ENCODE measurements around the gene CHN2.

GRCh38 chr7:29190349-29191045, 4.1 kb upstream of the CHN2 start:
- TF ChIP-seq CTCF (IDR thresholded peaks at IDR 0.05): no peak
- TF ChIP-seq EZH2 (IDR thresholded peaks at IDR 0.05; ENCODE audit: borderline replicate concordance, insufficient read depth, low read depth, low read length, poor library complexity, severe bottlenecking): no peak

Measured in B cell (primary cell).